Liver (tissue), 9 donors: ENCODE results near the gene SUN3. TPM values are rescaled to one million over a fixed set of nuclear protein-coding genes. Genes with fewer than 3 reads are reported as not detected.

ENCODE experiments used
- DNase-seq: peaks from one replicate; pipeline ENCODE4 v3.0.0-alpha.2; 2017; ENCODE audit warnings: low spot score
- H3K27ac ChIP-seq, 2 donors: one replicate each; pipeline ENCODE4 v1.7.0; 2013; ENCODE audit warnings: inconsistent platforms in 2 of 2, low read length in 2 of 2, control low read depth in 1 of 2, low read depth in 1 of 2, mild to moderate bottlenecking in 1 of 2
- H3K27me3 ChIP-seq, 4 donors: one replicate each; pipeline versions ENCODE4 v1.6.1 to v1.7.0; 2013; ENCODE audit warnings: low read length in 3 of 4, inconsistent platforms in 1 of 4, mild to moderate bottlenecking in 1 of 4, moderate library complexity in 1 of 4; ENCODE audit not compliant: control insufficient read depth in 4 of 4, insufficient read depth in 4 of 4
- H3K36me3 ChIP-seq, 4 donors: one replicate each; pipeline versions ENCODE4 v1.6.1 to v1.7.0; 2013; ENCODE audit warnings: low read length in 3 of 4, mild to moderate bottlenecking in 3 of 4, low read depth in 1 of 4, moderate library complexity in 1 of 4; ENCODE audit not compliant: control insufficient read depth in 4 of 4, insufficient read depth in 3 of 4
- H3K4me1 ChIP-seq, 4 donors: one replicate each; pipeline versions ENCODE4 v1.6.1 to v1.7.0; 2013; ENCODE audit warnings: low read length in 3 of 4, mild to moderate bottlenecking in 3 of 4, moderate library complexity in 1 of 4; ENCODE audit not compliant: control insufficient read depth in 4 of 4, insufficient read depth in 4 of 4
- H3K4me3 ChIP-seq, 3 donors: one replicate each; pipeline versions ENCODE4 v1.6.1 to v1.7.0; 2013; ENCODE audit warnings: low read length in 3 of 3, control low read depth in 1 of 3, low read depth in 1 of 3, mild to moderate bottlenecking in 1 of 3
- H3K9ac ChIP-seq, 2 donors: one replicate each; pipeline ENCODE4 v1.7.0; 2013; ENCODE audit warnings: low read length in 2 of 2, mild to moderate bottlenecking in 2 of 2, moderate library complexity in 2 of 2, control low read depth in 1 of 2, low read depth in 1 of 2
- H3K9me3 ChIP-seq, 4 donors: one replicate each; pipeline versions ENCODE4 v1.6.1 to v1.7.0; 2013; ENCODE audit warnings: low read length in 3 of 4; ENCODE audit not compliant: control insufficient read depth in 4 of 4
- ATF3 ChIP-seq: IDR thresholded peaks from 2 replicates; pipeline ENCODE4 v1.6.1; 2016; ENCODE audit warnings: antibody characterized with exemption
- FOXA1 ChIP-seq: IDR thresholded peaks from 2 replicates; pipeline ENCODE4 v1.6.1; 2016; ENCODE audit warnings: antibody characterized with exemption
- FOXA2 ChIP-seq: IDR thresholded peaks from 2 replicates; pipeline ENCODE4 v1.6.1; 2016; ENCODE audit warnings: antibody characterized with exemption
- GABPA ChIP-seq, 2 donors: IDR thresholded peaks in 1 of 2; conservative IDR thresholded peaks in 1 of 2; 2 replicates each; pipeline ENCODE4 v1.6.1; 2016; ENCODE audit warnings: antibody characterized with exemption in 2 of 2, mild to moderate bottlenecking in 1 of 2, moderate library complexity in 1 of 2
- HNF4A ChIP-seq, 2 donors: conservative IDR thresholded peaks; 2 replicates each; pipeline ENCODE4 v1.6.1; 2016; ENCODE audit warnings: antibody characterized with exemption in 2 of 2, mild to moderate bottlenecking in 2 of 2
- HNF4G ChIP-seq: IDR thresholded peaks from 2 replicates; pipeline ENCODE4 v1.6.1; 2016; ENCODE audit warnings: antibody characterized with exemption
- JUND ChIP-seq, 2 donors: IDR thresholded peaks; 2 replicates each; pipeline ENCODE4 v1.6.1; 2016; ENCODE audit warnings: antibody characterized with exemption in 2 of 2
- MAX ChIP-seq: IDR thresholded peaks from 2 replicates; pipeline ENCODE4 v1.6.1; 2016; ENCODE audit warnings: antibody characterized with exemption
- NR2F2 ChIP-seq: IDR thresholded peaks from 2 replicates; pipeline ENCODE4 v1.6.1; 2016; ENCODE audit warnings: antibody characterized with exemption
- RAD21 ChIP-seq, 2 donors: IDR thresholded peaks; 2 replicates each; pipeline ENCODE4 v1.6.1; 2016; ENCODE audit warnings: antibody characterized with exemption in 2 of 2, mild to moderate bottlenecking in 2 of 2
- REST ChIP-seq: IDR thresholded peaks from 2 replicates; pipeline ENCODE4 v1.6.1; 2016; ENCODE audit warnings: antibody characterized with exemption, mild to moderate bottlenecking
- RXRA ChIP-seq, 2 donors: IDR thresholded peaks; 2 replicates each; pipeline ENCODE4 v1.6.1; 2017 to 2018; ENCODE audit warnings: antibody characterized with exemption in 2 of 2, mild to moderate bottlenecking in 1 of 2
- SP1 ChIP-seq: IDR thresholded peaks from 2 replicates; pipeline ENCODE4 v1.6.1; 2018; ENCODE audit warnings: antibody characterized with exemption, mild to moderate bottlenecking
- TAF1 ChIP-seq: conservative IDR thresholded peaks from 2 replicates; pipeline ENCODE4 v1.6.1; 2016; ENCODE audit warnings: antibody characterized with exemption, mild to moderate bottlenecking
- YY1 ChIP-seq: IDR thresholded peaks from 2 replicates; pipeline ENCODE4 v1.6.1; 2016; ENCODE audit warnings: antibody characterized with exemption, mild to moderate bottlenecking
- WGBS: extraction: QIAGEN DNeasy Blood & Tissue Kit; methylation state at CpG from one replicate; pipeline ENCODE4 v1.1.7; 2013; 5-methylcytosine and 5-hydroxymethylcytosine counted together
- polyA plus RNA-seq, 2 donors: library from polyadenylated mRNA; stranded (reverse) in 1 of 2; unstranded in 1 of 2; fragments of 200-250 nt in 1 of 2; fragments of >200 nt in 1 of 2; fragmentation: Nextera tagmentation in 1 of 2; extraction: Ambion mirVana in 1 of 2; gene quantifications; one replicate each; pipeline versions ENCODE4 v1.2.1 to v1.2.3, GENCODE V29; 2013 to 2015
- total RNA-seq, 2 donors: library from RNA; depleted of rRNA; stranded (reverse); fragments of >200 nt; gene quantifications; one replicate each; pipeline ENCODE4 v1.2.3, GENCODE V29; 2014
- TF ChIP-seq, protein P1 (sequence below): IDR thresholded peaks from 2 replicates; pipeline ENCODE4 v1.6.1; 2016; ENCODE audit warnings: antibody characterized with exemption
- TF ChIP-seq, protein P2 (sequence below): fragments of 150-350 bp; IDR thresholded peaks from 2 replicates; pipeline ENCODE4 v1.5.1; 2017; ENCODE audit warnings: improper control_type of control experiment, low read depth, low read length; ENCODE audit not compliant: missing input control
- donor health status: healthy.
- donor health status: healthy.
- donor health status: healthy.
- donor health status: healthy.
- donor health status: healthy.

The SUN3 gene
- total and polyA plus RNA-seq, 4 donors: not detected

GRCh38 chr7:48045195-48045765 lies 16.4 kb upstream of the SUN3 start:
- no peaks in the 10 kb centered on the region for H3K27me3 ChIP-seq
- H3K4me1 ChIP-seq: no peaks in the 10 kb centered on the region
- H3K27ac ChIP-seq: no peak overlapping the region
- no peaks in the 10 kb centered on the region for H3K9me3 ChIP-seq
- no peaks in the 10 kb centered on the region for H3K36me3 ChIP-seq
- 73% methylated on average over 9 of the region's 9 CpGs for WGBS
- TF ChIP-seq NR2F2 (no peak), MAX (no peak), FOXA1 (no peak), HNF4A (conservative IDR thresholded peaks at IDR 0.05) (no peak), RAD21 (IDR thresholded peaks at IDR 0.05) (no peak), YY1 (no peak), JUND (IDR thresholded peaks at IDR 0.05) (no peak), REST (no peak), ATF3 (no peak)
- TF ChIP-seq, protein P1, sequence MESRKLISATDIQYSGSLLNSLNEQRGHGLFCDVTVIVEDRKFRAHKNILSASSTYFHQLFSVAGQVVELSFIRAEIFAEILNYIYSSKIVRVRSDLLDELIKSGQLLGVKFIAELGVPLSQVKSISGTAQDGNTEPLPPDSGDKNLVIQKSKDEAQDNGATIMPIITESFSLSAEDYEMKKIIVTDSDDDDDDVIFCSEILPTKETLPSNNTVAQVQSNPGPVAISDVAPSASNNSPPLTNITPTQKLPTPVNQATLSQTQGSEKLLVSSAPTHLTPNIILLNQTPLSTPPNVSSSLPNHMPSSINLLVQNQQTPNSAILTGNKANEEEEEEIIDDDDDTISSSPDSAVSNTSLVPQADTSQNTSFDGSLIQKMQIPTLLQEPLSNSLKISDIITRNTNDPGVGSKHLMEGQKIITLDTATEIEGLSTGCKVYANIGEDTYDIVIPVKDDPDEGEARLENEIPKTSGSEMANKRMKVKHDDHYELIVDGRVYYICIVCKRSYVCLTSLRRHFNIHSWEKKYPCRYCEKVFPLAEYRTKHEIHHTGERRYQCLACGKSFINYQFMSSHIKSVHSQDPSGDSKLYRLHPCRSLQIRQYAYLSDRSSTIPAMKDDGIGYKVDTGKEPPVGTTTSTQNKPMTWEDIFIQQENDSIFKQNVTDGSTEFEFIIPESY: no peak
- H3K9ac ChIP-seq: no peak overlapping the region
- DNase-seq: no peak
- H3K4me3 ChIP-seq: no peak overlapping the region

GRCh38 chr7:48042636-48043035 lies 13.7 kb upstream of the SUN3 start:
- no peak overlapping the region for H3K4me3 ChIP-seq
- H3K36me3 ChIP-seq: no peaks in the 10 kb centered on the region
- no peak overlapping the region for H3K9ac ChIP-seq
- H3K27ac ChIP-seq: no peak overlapping the region
- no peak for DNase-seq
- WGBS: 60% methylated on average over 3 of the region's 3 CpGs
- H3K27me3 ChIP-seq: peaks cover 0 to 3% (median 0%) of the 10 kb centered on the region in 4 donors
- no peaks in the 10 kb centered on the region for H3K4me1 ChIP-seq
- no peaks in the 10 kb centered on the region for H3K9me3 ChIP-seq
- TF ChIP-seq YY1 (no peak), RAD21 (IDR thresholded peaks at IDR 0.05) (no peak), GABPA (IDR thresholded peaks at IDR 0.05 in 1 of 2, conservative IDR thresholded peaks at IDR 0.05 in 1 of 2) (no peak), NR2F2 (no peak), REST (no peak), MAX (no peak), SP1 (no peak), FOXA1 (no peak), FOXA2 (no peak), TAF1 (no peak), JUND (IDR thresholded peaks at IDR 0.05) (no peak), RXRA (IDR thresholded peaks at IDR 0.05) (no peak), HNF4A (conservative IDR thresholded peaks at IDR 0.05) (no peak), HNF4G (no peak)
- TF ChIP-seq, protein P2, sequence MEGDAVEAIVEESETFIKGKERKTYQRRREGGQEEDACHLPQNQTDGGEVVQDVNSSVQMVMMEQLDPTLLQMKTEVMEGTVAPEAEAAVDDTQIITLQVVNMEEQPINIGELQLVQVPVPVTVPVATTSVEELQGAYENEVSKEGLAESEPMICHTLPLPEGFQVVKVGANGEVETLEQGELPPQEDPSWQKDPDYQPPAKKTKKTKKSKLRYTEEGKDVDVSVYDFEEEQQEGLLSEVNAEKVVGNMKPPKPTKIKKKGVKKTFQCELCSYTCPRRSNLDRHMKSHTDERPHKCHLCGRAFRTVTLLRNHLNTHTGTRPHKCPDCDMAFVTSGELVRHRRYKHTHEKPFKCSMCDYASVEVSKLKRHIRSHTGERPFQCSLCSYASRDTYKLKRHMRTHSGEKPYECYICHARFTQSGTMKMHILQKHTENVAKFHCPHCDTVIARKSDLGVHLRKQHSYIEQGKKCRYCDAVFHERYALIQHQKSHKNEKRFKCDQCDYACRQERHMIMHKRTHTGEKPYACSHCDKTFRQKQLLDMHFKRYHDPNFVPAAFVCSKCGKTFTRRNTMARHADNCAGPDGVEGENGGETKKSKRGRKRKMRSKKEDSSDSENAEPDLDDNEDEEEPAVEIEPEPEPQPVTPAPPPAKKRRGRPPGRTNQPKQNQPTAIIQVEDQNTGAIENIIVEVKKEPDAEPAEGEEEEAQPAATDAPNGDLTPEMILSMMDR: no peak
- TF ChIP-seq, protein P1: no peak
